Subcutaneous adipose tissue (tissue), 4 donors: ENCODE results near the gene DNER. TPM values are rescaled to one million over a fixed set of nuclear protein-coding genes. Genes with fewer than 3 reads are reported as not detected.

ENCODE experiments used
- total RNA-seq, 4 donors: library from RNA; depleted of rRNA; stranded (reverse); fragments of >200 nt; gene quantifications; one replicate each; pipeline ENCODE4 v1.1.0, GENCODE V29; 2016
- TF ChIP-seq, protein P1 (sequence below): fragments of 450-650 bp; IDR thresholded peaks from one replicate; pipeline ENCODE4 v1.5.1; 2016; ENCODE audit warnings: low read depth, mild to moderate bottlenecking, control low read depth, antibody characterized with exemption, moderate library complexity

Gene DNER
- total RNA-seq, 4 donors from 2014 or later = 0.57 to 6.2 (median 3.4) TPM

DNA sequence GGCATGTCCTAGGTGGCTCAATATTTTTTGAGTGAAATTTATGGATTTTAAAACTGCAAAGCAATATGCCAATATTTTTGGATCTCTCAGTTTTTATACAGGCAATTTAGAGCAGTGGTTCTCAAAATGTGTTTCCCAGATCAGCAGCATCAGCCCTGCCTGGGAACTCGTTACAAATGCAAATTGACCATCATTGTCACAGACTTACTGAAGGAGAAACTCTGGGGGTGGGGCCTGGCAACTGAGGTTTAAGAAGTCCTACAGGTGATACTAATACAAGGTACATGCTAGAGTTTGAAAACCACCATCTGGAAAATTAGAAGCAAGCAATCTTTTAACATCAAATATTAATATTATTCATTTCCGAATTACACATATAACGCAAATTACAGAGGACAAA lies 227.7 kb downstream of the DNER start:
- TF ChIP-seq, protein P1, sequence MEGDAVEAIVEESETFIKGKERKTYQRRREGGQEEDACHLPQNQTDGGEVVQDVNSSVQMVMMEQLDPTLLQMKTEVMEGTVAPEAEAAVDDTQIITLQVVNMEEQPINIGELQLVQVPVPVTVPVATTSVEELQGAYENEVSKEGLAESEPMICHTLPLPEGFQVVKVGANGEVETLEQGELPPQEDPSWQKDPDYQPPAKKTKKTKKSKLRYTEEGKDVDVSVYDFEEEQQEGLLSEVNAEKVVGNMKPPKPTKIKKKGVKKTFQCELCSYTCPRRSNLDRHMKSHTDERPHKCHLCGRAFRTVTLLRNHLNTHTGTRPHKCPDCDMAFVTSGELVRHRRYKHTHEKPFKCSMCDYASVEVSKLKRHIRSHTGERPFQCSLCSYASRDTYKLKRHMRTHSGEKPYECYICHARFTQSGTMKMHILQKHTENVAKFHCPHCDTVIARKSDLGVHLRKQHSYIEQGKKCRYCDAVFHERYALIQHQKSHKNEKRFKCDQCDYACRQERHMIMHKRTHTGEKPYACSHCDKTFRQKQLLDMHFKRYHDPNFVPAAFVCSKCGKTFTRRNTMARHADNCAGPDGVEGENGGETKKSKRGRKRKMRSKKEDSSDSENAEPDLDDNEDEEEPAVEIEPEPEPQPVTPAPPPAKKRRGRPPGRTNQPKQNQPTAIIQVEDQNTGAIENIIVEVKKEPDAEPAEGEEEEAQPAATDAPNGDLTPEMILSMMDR = no peak

DNA sequence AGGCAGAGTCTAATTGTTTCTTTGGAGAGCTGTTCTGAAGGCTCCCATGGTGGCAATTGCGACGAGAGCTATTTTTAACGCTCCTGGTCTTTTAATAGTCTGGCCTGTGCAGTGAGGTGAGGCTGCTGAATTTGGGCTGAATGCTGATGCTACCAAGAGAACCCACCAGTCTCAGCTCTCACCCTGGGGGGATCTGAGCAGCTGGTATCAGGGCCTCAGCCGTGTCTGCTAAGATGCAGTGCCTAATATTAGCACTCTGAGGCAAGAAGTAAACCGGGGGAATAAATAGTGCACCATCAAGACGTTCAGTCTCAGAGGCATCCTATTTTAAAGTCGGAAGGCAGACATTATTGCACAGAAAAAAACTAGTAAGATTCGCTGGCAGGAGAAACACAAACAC lies 228.5 kb downstream of the DNER start:
- TF ChIP-seq, protein P1 = no peak

DNA sequence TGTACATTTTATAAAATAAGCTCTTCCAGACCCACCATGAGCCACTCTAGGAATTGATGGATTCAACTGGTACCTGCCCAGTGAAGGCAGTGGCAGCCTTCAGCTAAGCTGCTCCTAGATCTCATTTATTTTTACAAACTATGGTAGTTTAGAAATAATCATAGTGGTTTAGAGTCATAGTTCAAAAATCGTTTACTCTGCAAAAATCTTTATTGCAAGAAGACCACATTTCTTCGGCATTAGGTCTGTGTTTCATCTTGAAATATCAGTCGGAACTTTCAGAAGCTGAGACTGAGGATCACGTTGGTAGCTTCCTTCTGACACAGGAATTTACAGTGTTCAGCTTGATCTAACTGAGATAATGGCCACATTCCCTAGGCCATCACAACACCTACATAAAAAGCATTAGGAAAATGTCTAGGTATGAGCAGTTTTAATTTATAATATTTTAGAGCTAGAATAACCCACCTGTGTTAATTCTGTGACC lies 237.0 kb downstream of the DNER start:
- TF ChIP-seq, protein P1 = no peak

DNA sequence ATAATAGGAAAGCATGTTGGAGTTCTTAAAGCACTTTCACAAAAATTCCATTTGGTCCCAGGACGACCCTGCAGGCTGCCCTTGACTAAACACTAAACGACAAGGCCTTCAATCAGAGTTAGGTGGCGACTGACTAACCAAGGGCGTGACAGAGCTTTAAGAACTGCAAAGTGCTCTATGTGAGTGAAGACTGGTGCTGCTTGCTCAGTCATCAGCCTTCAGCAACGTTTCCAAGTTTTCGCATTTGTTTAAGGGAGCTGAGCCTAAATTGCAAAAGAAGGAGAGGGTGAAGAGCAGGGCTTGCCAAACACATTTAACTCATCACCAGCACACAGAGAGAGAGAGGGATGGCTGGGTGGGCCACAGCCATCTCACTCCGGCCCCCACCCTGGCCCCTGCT lies 238.6 kb downstream of the DNER start:
- TF ChIP-seq, protein P1 = no peak

DNA sequence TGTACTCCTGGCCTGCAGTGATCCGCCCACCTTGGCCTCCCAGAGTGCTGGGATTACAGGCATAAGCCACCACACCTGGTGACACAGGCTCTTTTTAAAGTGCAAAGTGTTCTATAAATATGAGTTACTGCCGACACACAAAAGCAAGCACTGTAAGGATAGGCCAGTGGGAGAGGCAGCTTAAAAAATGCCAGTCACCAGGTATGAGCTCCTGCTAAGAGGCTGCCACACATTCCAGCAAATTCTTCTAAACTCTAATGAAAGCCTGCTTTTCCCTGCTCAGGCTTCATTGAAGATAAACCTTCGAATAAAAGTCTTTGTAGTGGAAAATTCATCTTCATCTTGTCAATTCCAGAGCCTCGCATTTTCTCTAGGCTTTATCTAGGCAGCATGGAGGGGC lies 240.2 kb downstream of the DNER start:
- TF ChIP-seq, protein P1 = no peak

DNA sequence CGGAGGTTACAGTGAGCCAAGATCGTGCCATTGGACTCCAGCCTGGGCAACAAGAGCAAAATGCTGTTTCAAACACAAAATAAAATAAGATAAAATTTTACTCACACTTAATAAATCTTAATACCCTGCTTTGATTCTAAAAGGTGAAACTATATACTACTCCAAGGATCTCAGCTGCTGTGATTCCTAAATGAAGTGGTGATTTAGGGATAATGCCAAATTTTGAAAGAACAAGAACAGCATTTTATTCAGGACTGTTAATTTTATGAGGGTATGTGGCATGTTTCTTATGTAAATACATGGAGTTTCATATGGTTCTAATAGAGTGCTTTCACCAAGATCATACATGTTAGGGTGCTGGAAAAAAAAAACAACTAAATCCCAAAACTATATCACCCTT lies 243.6 kb downstream of the DNER start:
- TF ChIP-seq, protein P1 = no peak

DNA sequence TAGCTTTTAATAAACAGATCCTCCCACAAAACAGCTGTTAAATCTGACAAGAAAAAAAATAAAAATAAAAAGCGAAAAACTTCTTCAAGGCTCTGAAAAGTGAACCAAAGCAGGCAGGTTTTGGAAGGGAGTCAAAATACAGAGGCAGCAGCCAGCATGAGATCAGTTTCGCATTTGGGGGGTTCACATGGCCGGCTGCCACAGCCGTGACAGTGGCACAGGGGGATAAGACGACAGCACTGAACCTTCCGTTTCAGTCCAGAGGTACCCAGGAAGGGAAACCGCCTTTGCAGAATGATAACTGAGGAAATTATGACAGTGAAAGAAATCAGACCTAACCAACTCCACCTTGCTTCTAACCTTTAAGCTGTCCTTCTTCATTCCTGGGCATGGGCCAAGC lies 246.6 kb downstream of the DNER start:
- TF ChIP-seq, protein P1 = no peak
